Measurements from ENCODE around the gene MYEF2.

GRCh38 chr15:48178648-48178931 lies 495 bp upstream of the MYEF2 start:
- TF ChIP-seq, protein P1, sequence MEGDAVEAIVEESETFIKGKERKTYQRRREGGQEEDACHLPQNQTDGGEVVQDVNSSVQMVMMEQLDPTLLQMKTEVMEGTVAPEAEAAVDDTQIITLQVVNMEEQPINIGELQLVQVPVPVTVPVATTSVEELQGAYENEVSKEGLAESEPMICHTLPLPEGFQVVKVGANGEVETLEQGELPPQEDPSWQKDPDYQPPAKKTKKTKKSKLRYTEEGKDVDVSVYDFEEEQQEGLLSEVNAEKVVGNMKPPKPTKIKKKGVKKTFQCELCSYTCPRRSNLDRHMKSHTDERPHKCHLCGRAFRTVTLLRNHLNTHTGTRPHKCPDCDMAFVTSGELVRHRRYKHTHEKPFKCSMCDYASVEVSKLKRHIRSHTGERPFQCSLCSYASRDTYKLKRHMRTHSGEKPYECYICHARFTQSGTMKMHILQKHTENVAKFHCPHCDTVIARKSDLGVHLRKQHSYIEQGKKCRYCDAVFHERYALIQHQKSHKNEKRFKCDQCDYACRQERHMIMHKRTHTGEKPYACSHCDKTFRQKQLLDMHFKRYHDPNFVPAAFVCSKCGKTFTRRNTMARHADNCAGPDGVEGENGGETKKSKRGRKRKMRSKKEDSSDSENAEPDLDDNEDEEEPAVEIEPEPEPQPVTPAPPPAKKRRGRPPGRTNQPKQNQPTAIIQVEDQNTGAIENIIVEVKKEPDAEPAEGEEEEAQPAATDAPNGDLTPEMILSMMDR (IDR thresholded peaks at IDR 0.05; ENCODE audit: insufficient read depth, low read depth, low read length): no peak
- TF ChIP-seq EZH2 (IDR thresholded peaks at IDR 0.05; ENCODE audit: insufficient read depth, low read length): no peak

Measured in astrocyte (in vitro differentiated cells and primary cell).